Body of pancreas (tissue), 4 donors: ENCODE results near the gene IFT81.

ENCODE experiments used
- CTCF ChIP-seq, 7 experiments: fragments of 450-650 bp in 4 of 7; fragments of 200-600 bp in 3 of 7; sonication (generic) in 3 of 7; IDR thresholded peaks; one replicate each; pipeline ENCODE4 v1.5.1; 2016 to 2019; ENCODE audit warnings: antibody characterized with exemption in 7 of 7
- POLR2A ChIP-seq, 3 donors: fragments of 450-650 bp; IDR thresholded peaks; one replicate each; pipeline ENCODE4 v1.6.1; 2016; ENCODE audit warnings: antibody characterized with exemption in 3 of 3, mild to moderate bottlenecking in 2 of 3

GRCh38 chr12:110183386-110183785 is 59.2 kb downstream of the IFT81 start:
- no peak for TF ChIP-seq CTCF (IDR thresholded peaks at IDR 0.05)
- no peak for TF ChIP-seq POLR2A (IDR thresholded peaks at IDR 0.05)
